BE2C (cell line): ENCODE measurements around the gene PTPRN2.
"Not testable (repeated sequence)": the region's sequence is repeated elsewhere in the genome, so short reads cannot be mapped to it uniquely, and the experiment has no call there.

Experiments used
- DNase-seq: peaks from one replicate; pipeline ENCODE4 v3.0.0-alpha.2; 2020
- H3K27me3 ChIP-seq: fragments of 250-450 bp; sonication (Bioruptor Pico); 2 replicates; pipeline ENCODE4 v1.5.1; 2020; ENCODE audit warnings: mild to moderate bottlenecking
- H3K36me3 ChIP-seq: fragments of 250-450 bp; sonication (Bioruptor Pico); 2 replicates; pipeline ENCODE4 v1.5.1; 2020; ENCODE audit warnings: mild to moderate bottlenecking
- H3K4me1 ChIP-seq: fragments of 250-450 bp; sonication (Bioruptor Pico); 2 replicates; pipeline ENCODE4 v1.5.1; 2020
- H3K4me3 ChIP-seq: 2 replicates; pipeline ENCODE4 v1.5.1; 2011; ENCODE audit warnings: low read depth, low read length
- H3K9me3 ChIP-seq: fragments of 250-450 bp; sonication (Bioruptor Pico); 2 replicates; pipeline ENCODE4 v1.5.1; 2020
- CTCF ChIP-seq: IDR thresholded peaks from 2 replicates; pipeline ENCODE4 v1.5.1; 2012; ENCODE audit warnings: mild to moderate bottlenecking, low read depth, low read length

Gene PTPRN2

GRCh38 chr7:157505646-157506045, 1082.0 kb downstream of the PTPRN2 start:
- DNase-seq = no peak
- H3K36me3 ChIP-seq = no peaks in the 10 kb centered on the region

GRCh38 chr7:157503229-157503628, 1084.4 kb downstream of the PTPRN2 start:
- H3K4me1 ChIP-seq = no peaks in the 10 kb centered on the region
- no peak for TF ChIP-seq CTCF
- no peaks in the 10 kb centered on the region; the same call in 1 of the 2 replicates for H3K9me3 ChIP-seq
- H3K4me3 ChIP-seq = no peak overlapping the region
- no peak for DNase-seq
- no peaks in the 10 kb centered on the region for H3K27me3 ChIP-seq
- H3K36me3 ChIP-seq = no peaks in the 10 kb centered on the region

More at GRCh38 chr7:157505646-157506045, 1082.0 kb downstream of the PTPRN2 start:
- Histone ChIP-seq H3K9me3 (no peaks in the 10 kb centered on the region; the same call in 1 of the 2 replicates), H3K27me3 (0 out of 2 replicates have a peak, but pooled peaks cover 3% of the 10 kb centered on the region), H3K4me3 (no peak overlapping the region), H3K4me1 (no peaks in the 10 kb centered on the region)
- TF ChIP-seq CTCF = no peak

GRCh38 chr7:157502701-157503111, 1084.9 kb downstream of the PTPRN2 start:
- no peaks in the 10 kb centered on the region; the same call in 1 of the 2 replicates for H3K9me3 ChIP-seq
- no peaks in the 10 kb centered on the region for H3K36me3 ChIP-seq
- H3K4me1 ChIP-seq = no peaks in the 10 kb centered on the region
- no peak overlapping the region for H3K4me3 ChIP-seq
- no peak for DNase-seq
- no peak for TF ChIP-seq CTCF
- H3K27me3 ChIP-seq = no peaks in the 10 kb centered on the region

- no peak overlapping the region for H3K4me3 ChIP-seq
- DNase-seq = no peak
- no peaks in the 10 kb centered on the region for H3K27me3 ChIP-seq
- no peaks in the 10 kb centered on the region for H3K4me1 ChIP-seq
- no peaks in the 10 kb centered on the region; the same call in 1 of the 2 replicates for H3K9me3 ChIP-seq
- H3K36me3 ChIP-seq = no peaks in the 10 kb centered on the region
- TF ChIP-seq CTCF = no peak
Measured at GRCh38 chr7:157501581-157501980, 1086.0 kb downstream of the PTPRN2 start.

- H3K36me3 ChIP-seq, H3K4me1 ChIP-seq, DNase-seq, H3K27me3 ChIP-seq, H3K9me3 ChIP-seq, H3K4me3 ChIP-seq: not testable (repeated sequence)
Measured at GRCh38 chr7:157500989-157501540, 1086.6 kb downstream of the PTPRN2 start.

GRCh38 chr7:157500171-157500960, 1087.3 kb downstream of the PTPRN2 start:
- H3K4me1 ChIP-seq = no peaks in the 10 kb centered on the region
- H3K36me3 ChIP-seq = no peaks in the 10 kb centered on the region
- H3K4me3 ChIP-seq = no peak overlapping the region
- TF ChIP-seq CTCF = no peak
- H3K27me3 ChIP-seq = no peaks in the 10 kb centered on the region
- DNase-seq = no peak
- no peaks in the 10 kb centered on the region for H3K9me3 ChIP-seq
